PC-3 (cell line): ENCODE data around the gene TEAD1. TPM values are rescaled to one million over a fixed set of nuclear protein-coding genes. Genes with fewer than 3 reads are reported as not detected.
"Not testable (repeated sequence)": the region's sequence is repeated elsewhere in the genome, so short reads cannot be mapped to it uniquely, and the experiment has no call there.

ENCODE experiments used
- ATAC-seq: fragments of 200-7000 bp; cut with Tn5 transposase; 2 replicates; pipeline ENCODE4 v1.9.1; 2020; ENCODE audit warnings: mild to moderate bottlenecking, moderate library complexity
- BruUV-seq: library from RNA; stranded (reverse); fragments of 400-500 nt; replicated peaks from 2 replicates; lab custom pipeline; 2021; lab: Mats Ljungman, UMichigan
- CTCF ChIA-PET: fragments of 300-600 bp; sonication (Branson Sonifier 250); formaldehyde crosslinking; loops from one replicate; lab custom pipeline; 2022; ENCODE audit warnings: antibody characterized with exemption; lab: Charles Lee
- POLR2A ChIA-PET: fragments of 300-600 bp; sonication (Branson Sonifier 250); formaldehyde crosslinking; loops from one replicate; lab custom pipeline; 2022; ENCODE audit warnings: antibody characterized with exemption; ENCODE audit not compliant: unreplicated experiment; lab: Charles Lee
- DNase-seq: peaks from one replicate; pipeline ENCODE4 v3.0.0-alpha.2; 2015
- H2AFZ ChIP-seq: fragments of 300-600 bp; sonication (generic); 2 replicates; pipeline ENCODE4 v1.6.0; 2016; ENCODE audit warnings: antibody characterized with exemption, low read length
- H3F3A ChIP-seq: fragments of 300-600 bp; sonication (generic); one replicate; pipeline ENCODE4 v1.6.0; 2017; ENCODE audit warnings: antibody characterized with exemption, low read length, control low read depth, mild to moderate bottlenecking; ENCODE audit not compliant: unreplicated experiment
- H3K27ac ChIP-seq: fragments of 300-600 bp; sonication (generic); 2 replicates; pipeline ENCODE4 v1.5.1; 2016; ENCODE audit warnings: mild to moderate bottlenecking, low read length
- H3K27me3 ChIP-seq: fragments of 300-600 bp; sonication (generic); 2 replicates; pipeline ENCODE4 v1.6.1; 2016; ENCODE audit warnings: low read length, mixed read lengths
- H3K36me3 ChIP-seq: fragments of 300-600 bp; sonication (generic); 2 replicates; pipeline ENCODE4 v1.6.1; 2016; ENCODE audit warnings: low read depth, mixed run types, low read length, mixed read lengths
- H3K4me1 ChIP-seq: fragments of 300-600 bp; sonication (generic); 2 replicates; pipeline ENCODE4 v1.5.1; 2016; ENCODE audit warnings: low read length; ENCODE audit not compliant: insufficient read depth
- H3K4me2 ChIP-seq: fragments of 300-600 bp; sonication (generic); 2 replicates; pipeline ENCODE4 v1.6.0; 2016; ENCODE audit warnings: low read length
- H3K4me3 ChIP-seq: fragments of 300-600 bp; sonication (generic); 2 replicates; pipeline ENCODE4 v1.5.1; 2016; ENCODE audit warnings: mild to moderate bottlenecking, low read length, mixed read lengths
- H3K79me2 ChIP-seq: fragments of 300-600 bp; sonication (generic); 2 replicates; pipeline ENCODE4 v1.6.1; 2017; ENCODE audit warnings: low read length, mixed read lengths
- H3K9ac ChIP-seq: fragments of 300-600 bp; sonication (generic); 2 replicates; pipeline ENCODE4 v1.6.0; 2016; ENCODE audit warnings: mild to moderate bottlenecking, low read length
- H3K9me2 ChIP-seq: fragments of 300-600 bp; sonication (generic); replicated peaks from 2 replicates; pipeline ENCODE4 v1.6.1; 2016; ENCODE audit warnings: mixed run types, low read length, mixed read lengths
- H3K9me3 ChIP-seq: fragments of 300-600 bp; sonication (generic); 2 replicates; pipeline ENCODE4 v1.6.1; 2016; ENCODE audit warnings: low read length, mixed read lengths
- H4K20me1 ChIP-seq: fragments of 300-600 bp; sonication (generic); 2 replicates; pipeline ENCODE4 v1.6.1; 2016; ENCODE audit warnings: low read length, mixed read lengths
- EZH2 ChIP-seq: fragments of 300-600 bp; sonication (generic); IDR thresholded peaks from one replicate; pipeline ENCODE4 v1.6.1; 2017; ENCODE audit warnings: antibody characterized with exemption, mild to moderate bottlenecking, low read length; ENCODE audit not compliant: unreplicated experiment
- EZH2phosphoT487 ChIP-seq: fragments of 300-600 bp; sonication (generic); IDR thresholded peaks from 2 replicates; pipeline ENCODE4 v1.6.1; 2018; ENCODE audit warnings: mild to moderate bottlenecking, antibody characterized with exemption, low read length, borderline replicate concordance
- intact Hi-C: fragments of 100-400 bp; cut with micrococcal nuclease; formaldehyde crosslinking; loops from 2 replicates; pipeline ENCODE4 v1.9.0; 2023
- total RNA-seq: library from RNA; depleted of rRNA; stranded (reverse); fragments of >200 nt; gene quantifications from 2 replicates; pipeline ENCODE4 v1.2.3, GENCODE V29; 2014
- TF ChIP-seq, protein P1 (sequence below): fragments of 300-600 bp; sonication (generic); conservative IDR thresholded peaks from 2 replicates; pipeline ENCODE4 v1.5.1; 2017; ENCODE audit warnings: antibody characterized with exemption, low read depth, mild to moderate bottlenecking, low read length

The TEAD1 gene
- total RNA-seq, 1 experiment from 2014 or later, result 70.2 TPM

GRCh38 chr11:12871788-12872321, 197.6 kb downstream of the TEAD1 start:
- Histone ChIP-seq H3K9ac (no peak overlapping the region), H3F3A (no peaks in the 10 kb centered on the region), H3K4me1 (0 out of 2 replicates have a peak, but pooled peaks cover 7% of the 10 kb centered on the region), H3K4me2 (no peak overlapping the region), H3K4me3 (no peak overlapping the region), H4K20me1 (no peaks in the 10 kb centered on the region), H3K9me3 (no peaks in the 10 kb centered on the region), H3K79me2 (no peaks in the 10 kb centered on the region), H3K9me2 (no peaks in the 10 kb centered on the region), H3K27me3 (no peaks in the 10 kb centered on the region), H3K27ac (no peak overlapping the region), H2AFZ (no peak overlapping the region), H3K36me3 (no peaks in the 10 kb centered on the region)
- POLR2A ChIA-PET, result no interaction called here
- intact Hi-C loops, result no loop called here
- DNase-seq, result peak; percentile 18
- CTCF ChIA-PET, result no interaction called here
- BruUV-seq, result no TSS peak
- TF ChIP-seq EZH2 (no peak), EZH2phosphoT487 (no peak)
- TF ChIP-seq, protein P1, sequence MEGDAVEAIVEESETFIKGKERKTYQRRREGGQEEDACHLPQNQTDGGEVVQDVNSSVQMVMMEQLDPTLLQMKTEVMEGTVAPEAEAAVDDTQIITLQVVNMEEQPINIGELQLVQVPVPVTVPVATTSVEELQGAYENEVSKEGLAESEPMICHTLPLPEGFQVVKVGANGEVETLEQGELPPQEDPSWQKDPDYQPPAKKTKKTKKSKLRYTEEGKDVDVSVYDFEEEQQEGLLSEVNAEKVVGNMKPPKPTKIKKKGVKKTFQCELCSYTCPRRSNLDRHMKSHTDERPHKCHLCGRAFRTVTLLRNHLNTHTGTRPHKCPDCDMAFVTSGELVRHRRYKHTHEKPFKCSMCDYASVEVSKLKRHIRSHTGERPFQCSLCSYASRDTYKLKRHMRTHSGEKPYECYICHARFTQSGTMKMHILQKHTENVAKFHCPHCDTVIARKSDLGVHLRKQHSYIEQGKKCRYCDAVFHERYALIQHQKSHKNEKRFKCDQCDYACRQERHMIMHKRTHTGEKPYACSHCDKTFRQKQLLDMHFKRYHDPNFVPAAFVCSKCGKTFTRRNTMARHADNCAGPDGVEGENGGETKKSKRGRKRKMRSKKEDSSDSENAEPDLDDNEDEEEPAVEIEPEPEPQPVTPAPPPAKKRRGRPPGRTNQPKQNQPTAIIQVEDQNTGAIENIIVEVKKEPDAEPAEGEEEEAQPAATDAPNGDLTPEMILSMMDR, result no peak
- ATAC-seq, result no peak

DNA sequence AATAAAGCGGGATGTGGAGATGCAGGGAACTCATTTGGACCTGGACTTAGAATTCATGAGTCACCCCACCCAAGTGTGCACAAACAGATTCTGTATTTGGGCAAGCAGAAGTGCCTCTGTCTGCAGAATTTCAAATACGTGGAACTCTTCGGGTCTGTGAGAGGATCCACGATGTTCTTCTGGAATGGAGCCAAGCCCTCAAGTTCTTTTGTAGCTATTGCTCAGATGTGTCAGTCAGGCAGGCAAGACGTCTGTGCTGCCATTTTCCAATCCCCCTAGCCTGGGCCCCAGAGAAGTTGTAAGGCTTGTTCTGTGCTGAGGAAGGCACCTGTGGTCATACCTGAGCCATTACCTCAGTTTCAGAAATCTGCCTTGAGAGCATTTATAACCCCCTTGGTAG, 202.1 kb downstream of the TEAD1 start:
- Histone ChIP-seq H3K4me3 (no peak overlapping the region), H3K4me2 (no peak overlapping the region), H3K27ac (no peak overlapping the region), H3K27me3 (no peaks in the 10 kb centered on the region), H3K4me1 (0 out of 2 replicates have a peak, but pooled peaks cover 4% of the 10 kb centered on the region), H3K36me3 (no peaks in the 10 kb centered on the region), H3K9me3 (no peaks in the 10 kb centered on the region), H3K79me2 (no peaks in the 10 kb centered on the region), H3K9ac (no peak overlapping the region), H3F3A (no peaks in the 10 kb centered on the region), H4K20me1 (no peaks in the 10 kb centered on the region), H3K9me2 (no peaks in the 10 kb centered on the region), H2AFZ (no peak overlapping the region)
- intact Hi-C loops, result no loop called here
- DNase-seq (no peak), ATAC-seq (no peak)
- TF ChIP-seq, protein P1, result no peak
- TF ChIP-seq EZH2phosphoT487 (no peak), EZH2 (no peak)
- POLR2A ChIA-PET, result no interaction called here
- CTCF ChIA-PET, result no interaction called here
- BruUV-seq, result no TSS peak

DNA sequence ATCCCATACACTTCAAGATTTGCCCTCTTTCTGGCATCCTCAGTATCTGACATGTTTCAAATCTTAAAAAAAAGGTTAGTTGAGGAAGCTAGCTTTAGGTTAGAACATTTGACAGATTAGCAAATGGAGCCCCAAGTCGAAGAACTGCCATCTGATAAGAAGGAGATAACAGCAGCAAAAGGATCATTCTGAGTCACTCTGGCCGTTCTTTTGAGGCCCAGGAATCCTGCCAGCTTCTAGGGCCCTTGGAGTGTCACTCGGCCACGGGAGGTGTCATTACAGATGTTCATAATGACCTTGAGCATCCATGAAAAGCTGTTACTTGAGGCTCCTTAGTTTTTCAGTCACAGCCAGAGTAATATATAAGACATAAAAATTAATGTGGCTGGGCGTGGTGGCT, 202.8 kb downstream of the TEAD1 start:
- H2AFZ ChIP-seq, result no peak overlapping the region
- no peaks in the 10 kb centered on the region for H3F3A ChIP-seq
- no peaks in the 10 kb centered on the region for H3K9me2 ChIP-seq
- H3K4me2 ChIP-seq, result no peak overlapping the region
- ChIA-PET CTCF (no interaction called here), POLR2A (interaction anchor here (0.6 kb wide), 1 partner anchor 122 kb away, joined by 6 read pairs; no protein-coding TSS in a partner anchor)
- intact Hi-C loops, result no loop called here
- no peak for DNase-seq
- no TSS peak for BruUV-seq
- no peak for TF ChIP-seq EZH2
- TF ChIP-seq EZH2phosphoT487, result no peak
- TF ChIP-seq, protein P1, result no peak
- ATAC-seq, result no peak
- H3K79me2 ChIP-seq, result no peaks in the 10 kb centered on the region
- H3K4me1 ChIP-seq, result no peaks in the 10 kb centered on the region
- H3K36me3 ChIP-seq, result no peaks in the 10 kb centered on the region
- no peaks in the 10 kb centered on the region for H3K9me3 ChIP-seq
- no peaks in the 10 kb centered on the region for H4K20me1 ChIP-seq
- no peaks in the 10 kb centered on the region for H3K27me3 ChIP-seq
- no peak overlapping the region for H3K27ac ChIP-seq
- no peak overlapping the region for H3K4me3 ChIP-seq
- H3K9ac ChIP-seq, result no peak overlapping the region

- H3F3A ChIP-seq, intact Hi-C loops, H3K4me2 ChIP-seq, H3K9me3 ChIP-seq, H3K27ac ChIP-seq, H2AFZ ChIP-seq, H3K9me2 ChIP-seq, H3K4me3 ChIP-seq, H3K27me3 ChIP-seq, ATAC-seq, H3K36me3 ChIP-seq, CTCF ChIA-PET, H3K9ac ChIP-seq, BruUV-seq, POLR2A ChIA-PET, H4K20me1 ChIP-seq, H3K79me2 ChIP-seq, H3K4me1 ChIP-seq, DNase-seq: not testable (repeated sequence)
Observed at GRCh38 chr11:12877508-12877907, 203.3 kb downstream of the TEAD1 start.
